H1 (cell line): ENCODE data around the gene DEUP1. TPM values are rescaled to one million over a fixed set of nuclear protein-coding genes. Genes with fewer than 3 reads are reported as not detected.

Source experiments
- CTCF ChIA-PET: fragments of 300-600 bp; sonication (Branson Sonifier 250); formaldehyde crosslinking; loops from one replicate; lab custom pipeline; 2021; ENCODE audit not compliant: partially characterized antibody; lab: Charles Lee
- POLR2A ChIA-PET: fragments of 300-600 bp; sonication (Branson Sonifier 250); formaldehyde crosslinking; loops from one replicate; lab custom pipeline; 2021; ENCODE audit warnings: inconsistent platforms; ENCODE audit not compliant: partially characterized antibody; lab: Charles Lee
- DNase-seq, 2 experiments: peaks; one replicate each; pipeline versions ENCODE4 v3.0.0 to v3.0.0-alpha.2; 2010 to 2022; ENCODE audit warnings: low spot score in 2 of 2, low read depth in 1 of 2, mixed read lengths in 1 of 2
- FAIRE-seq: peaks from 2 replicates; lab custom pipeline; 2011; peaks lifted over from hg19 to GRCh38; lab: Jason Lieb, UNC
- H2AFZ ChIP-seq: 2 replicates; pipeline ENCODE4 v1.8.1; 2012; ENCODE audit warnings: low read length, inconsistent platforms
- H2AK5ac ChIP-seq: 2 replicates; pipeline ENCODE4 v1.6.1; 2013; ENCODE audit warnings: low read depth, low read length
- H2BK120ac ChIP-seq: replicated peaks from 2 replicates; pipeline ENCODE3; 2013; ENCODE audit warnings: low read depth, low read length, inconsistent platforms
- H2BK12ac ChIP-seq: 2 replicates; pipeline ENCODE4 v1.6.1; 2013; ENCODE audit warnings: low read depth, low read length
- H2BK15ac ChIP-seq: 2 replicates; pipeline ENCODE4 v1.6.1; 2013; ENCODE audit warnings: low read length
- H2BK20ac ChIP-seq: 2 replicates; pipeline ENCODE4 v1.6.1; 2013; ENCODE audit warnings: low read length
- H2BK5ac ChIP-seq: 2 replicates; pipeline ENCODE4 v1.6.1; 2013; ENCODE audit warnings: low read depth, low read length
- H3K14ac ChIP-seq: 2 replicates; pipeline ENCODE4 v1.6.1; 2013; ENCODE audit warnings: inconsistent platforms; ENCODE audit not compliant: insufficient read length
- H3K18ac ChIP-seq: 2 replicates; pipeline ENCODE4 v1.6.1; 2013; ENCODE audit warnings: low read length; ENCODE audit errors: extremely low read depth
- H3K23ac ChIP-seq: 2 replicates; pipeline ENCODE4 v1.6.1; 2013; ENCODE audit warnings: inconsistent platforms; ENCODE audit not compliant: insufficient read length
- H3K23me2 ChIP-seq: 2 replicates; pipeline ENCODE4 v1.6.1; 2013; ENCODE audit warnings: low read depth, low read length
- H3K27ac ChIP-seq: 2 replicates; pipeline ENCODE4 v1.6.1; 2011; ENCODE audit warnings: low read depth, low read length, inconsistent platforms
- H3K27me3 ChIP-seq, 4 experiments: replicated peaks in 1 of 4; 1 replicate in 1 of 4; 2 replicates in 3 of 4; pipeline versions ENCODE4 v1.6.1 to v1.8.1; 2011 to 2013; ENCODE audit warnings: low read length in 3 of 4, mild to moderate bottlenecking in 3 of 4, inconsistent platforms in 2 of 4, mixed read lengths in 2 of 4, moderate library complexity in 1 of 4; ENCODE audit not compliant: control insufficient read depth in 3 of 4, insufficient read depth in 3 of 4; ENCODE audit errors: extremely low read depth in 1 of 4
- H3K36me3 ChIP-seq, 4 experiments: 2 replicates each; pipeline versions ENCODE4 v1.6.1 to v1.8.1; 2011 to 2013; ENCODE audit warnings: mild to moderate bottlenecking in 4 of 4, low read length in 3 of 4, moderate library complexity in 2 of 4, control low read depth in 1 of 4, inconsistent platforms in 1 of 4; ENCODE audit not compliant: insufficient read depth in 4 of 4, control insufficient read depth in 2 of 4
- H3K4ac ChIP-seq: replicated peaks from 2 replicates; pipeline ENCODE3; 2013; ENCODE audit warnings: low read length, low read depth, mixed read lengths, inconsistent platforms; ENCODE audit not compliant: insufficient read length
- H3K4me1 ChIP-seq, 4 experiments: replicated peaks in 1 of 4; 1 replicate in 1 of 4; 2 replicates in 3 of 4; pipeline versions ENCODE4 v1.6.1 to v1.8.1; 2011 to 2013; ENCODE audit warnings: low read length in 3 of 4, inconsistent platforms in 2 of 4, mixed read lengths in 1 of 4; ENCODE audit not compliant: insufficient read depth in 4 of 4, control insufficient read depth in 3 of 4
- H3K4me2 ChIP-seq, 2 experiments: 2 replicates each; pipeline versions ENCODE4 v1.6.1 to v1.8.1; 2011 to 2013; ENCODE audit warnings: low read depth in 2 of 2, low read length in 2 of 2, control low read depth in 1 of 2, inconsistent platforms in 1 of 2, mild to moderate bottlenecking in 1 of 2; ENCODE audit not compliant: insufficient read depth in 1 of 2
- H3K4me3 ChIP-seq, 4 experiments: fragments of 200-600, 300-600 bp in 1 of 4; sonication (generic), shearing (Covaris generic), sonication (Bioruptor Twin) in 1 of 4; 2 replicates each; pipeline versions ENCODE4 v1.5.1 to v1.8.1; 2011 to 2016; ENCODE audit warnings: low read length in 4 of 4, low read depth in 3 of 4, control low read depth in 2 of 4, inconsistent platforms in 2 of 4, mild to moderate bottlenecking in 2 of 4, mixed read lengths in 1 of 4, moderate library complexity in 1 of 4; ENCODE audit not compliant: insufficient read depth in 2 of 4; ENCODE audit errors: extremely low read depth in 1 of 4
- H3K56ac ChIP-seq: replicated peaks from 2 replicates; pipeline ENCODE3; 2013; ENCODE audit warnings: low read depth, mild to moderate bottlenecking, mixed read lengths, low read length, inconsistent platforms; ENCODE audit not compliant: insufficient read length
- H3K79me1 ChIP-seq: 2 replicates; pipeline ENCODE4 v1.6.1; 2013; ENCODE audit warnings: low read depth, low read length, control low read depth
- H3K79me2 ChIP-seq, 2 experiments: 2 replicates each; pipeline versions ENCODE4 v1.6.1 to v1.8.1; 2012 to 2013; ENCODE audit warnings: low read length in 2 of 2, mild to moderate bottlenecking in 2 of 2, inconsistent platforms in 1 of 2; ENCODE audit not compliant: insufficient read depth in 2 of 2, control insufficient read depth in 1 of 2
- H3K9ac ChIP-seq, 4 experiments: replicated peaks in 1 of 4; 1 replicate in 1 of 4; 2 replicates in 3 of 4; pipeline versions ENCODE4 v1.6.1 to v1.8.1; 2011 to 2013; ENCODE audit warnings: low read depth in 3 of 4, low read length in 3 of 4, control low read depth in 2 of 4, mild to moderate bottlenecking in 2 of 4, moderate library complexity in 2 of 4, inconsistent platforms in 1 of 4; ENCODE audit errors: extremely low read depth in 1 of 4
- H3K9me3 ChIP-seq, 2 experiments: 2 replicates each; pipeline versions ENCODE4 v1.6.1 to v1.8.1; 2012 to 2013; ENCODE audit warnings: mild to moderate bottlenecking in 2 of 2, moderate library complexity in 2 of 2, control low read depth in 1 of 2, inconsistent platforms in 1 of 2, low read depth in 1 of 2, low read length in 1 of 2, mixed read lengths in 1 of 2; ENCODE audit not compliant: insufficient read depth in 2 of 2
- H4K20me1 ChIP-seq, 2 experiments: replicated peaks in 1 of 2; 2 replicates each; pipeline versions ENCODE3 to v1.8.1; 2011 to 2013; ENCODE audit warnings: inconsistent platforms in 2 of 2, low read length in 2 of 2, mild to moderate bottlenecking in 1 of 2; ENCODE audit not compliant: insufficient read depth in 2 of 2, control insufficient read depth in 1 of 2
- H4K5ac ChIP-seq: 2 replicates; pipeline ENCODE4 v1.6.1; 2013; ENCODE audit warnings: low read length, low read depth, mixed read lengths, inconsistent platforms; ENCODE audit not compliant: insufficient read length
- H4K8ac ChIP-seq: 2 replicates; pipeline ENCODE4 v1.8.0; 2013; ENCODE audit warnings: mild to moderate bottlenecking, moderate library complexity, low read length, inconsistent platforms; ENCODE audit not compliant: insufficient read depth; ENCODE audit errors: extremely low read depth
- H4K91ac ChIP-seq: replicated peaks from 2 replicates; pipeline ENCODE3; 2013; ENCODE audit warnings: low read length, mixed read lengths, inconsistent platforms; ENCODE audit not compliant: insufficient read length
- BCL11A ChIP-seq, 2 experiments: IDR thresholded peaks; one replicate each; pipeline ENCODE4 v1.6.1; 2011; ENCODE audit warnings: low read depth in 2 of 2, low read length in 2 of 2, mild to moderate bottlenecking in 2 of 2
- CBX5 ChIP-seq: fragments of 300-800, 300-1000 bp; sonication (generic); IDR thresholded peaks from 2 replicates; pipeline ENCODE4 v1.7.1; 2016; ENCODE audit warnings: antibody characterized with exemption, low read length, low read depth
- CHD2 ChIP-seq: IDR thresholded peaks from 2 replicates; pipeline ENCODE4 v1.6.1; 2012; ENCODE audit warnings: low read length, improper control_type of control experiment
- EGR1 ChIP-seq: IDR thresholded peaks from 2 replicates; pipeline ENCODE4 v1.6.1; 2011; ENCODE audit warnings: low read depth, low read length, borderline replicate concordance
- KDM4A ChIP-seq: IDR thresholded peaks from one replicate; pipeline ENCODE4 v1.7.1; 2012; ENCODE audit warnings: low read depth, mild to moderate bottlenecking, moderate library complexity, low read length, inconsistent platforms; ENCODE audit not compliant: severe bottlenecking
- RFX5 ChIP-seq: IDR thresholded peaks from 2 replicates; pipeline ENCODE4 v1.6.1; 2011; ENCODE audit warnings: low read depth, low read length, improper control_type of control experiment, borderline replicate concordance
- SIX5 ChIP-seq: IDR thresholded peaks from 2 replicates; pipeline ENCODE4 v1.6.1; 2011; ENCODE audit warnings: mild to moderate bottlenecking, low read depth, low read length
- SP2 ChIP-seq: IDR thresholded peaks from 2 replicates; pipeline ENCODE4 v1.6.1; 2012; ENCODE audit warnings: mild to moderate bottlenecking, low read length, inconsistent platforms
- SP4 ChIP-seq: IDR thresholded peaks from 2 replicates; pipeline ENCODE4 v1.6.1; 2012; ENCODE audit warnings: low read length, inconsistent platforms
- SRF ChIP-seq: IDR thresholded peaks from 2 replicates; pipeline ENCODE4 v1.6.1; 2011; ENCODE audit warnings: mild to moderate bottlenecking, low read depth, low read length, moderate library complexity
- TBP ChIP-seq: IDR thresholded peaks from 2 replicates; pipeline ENCODE4 v1.6.1; 2011; ENCODE audit warnings: low read depth, low read length, improper control_type of control experiment
- WGBS, 2 experiments: shearing (Covaris generic) in 1 of 2; methylation state at CpG; one replicate each; pipeline versions ENCODE4 v1.1.6 to v1.1.7; 2013 to 2015; ENCODE audit warnings: low lambda C conversion rate in 2 of 2, mixed read lengths in 2 of 2, inconsistent platforms in 1 of 2, low coverage in 1 of 2, missing lambda C conversion rate in 1 of 2; ENCODE audit not compliant: insufficient replicate concordance in 2 of 2, insufficient coverage in 1 of 2, insufficient read length in 1 of 2; ENCODE audit errors: extremely low coverage in 1 of 2, missing lambda C conversion rate in 1 of 2; 5-methylcytosine and 5-hydroxymethylcytosine counted together
- polyA plus RNA-seq, 7 experiments: library from polyadenylated mRNA; depleted of rRNA in 3 of 7; stranded (reverse) in 5 of 7; unstranded in 2 of 7; fragments of >200 nt in 5 of 7; fragments of 200-250 nt in 2 of 7; gene quantifications; 1 replicate in 5 of 7; 2 replicates in 1 of 7; 4 replicates in 1 of 7; pipeline versions ENCODE4 v1.2.1 to v1.2.3, GENCODE V29; 2011 to 2013; ENCODE audit warnings: missing spikeins in 2 of 7, mixed read lengths in 2 of 7
- total RNA-seq: library from RNA; stranded (reverse); fragmentation: NEBNext Ultra II Directional; extraction: Animal tissue kit (Norgen Biotek cat#: 25700); gene quantifications from 2 replicates; pipeline ENCODE4 v1.2.1, GENCODE V29; 2021
- TF ChIP-seq, protein P1 (sequence below), 3 experiments: IDR thresholded peaks; 1 replicate in 2 of 3; 2 replicates in 1 of 3; pipeline versions ENCODE4 v1.5.1 to v1.6.1; 2011; ENCODE audit warnings: low read length in 3 of 3, mild to moderate bottlenecking in 3 of 3, inconsistent platforms in 2 of 3, low read depth in 1 of 3, moderate library complexity in 1 of 3; ENCODE audit not compliant: insufficient read depth in 1 of 3; ENCODE audit errors: control extremely low read depth in 1 of 3

The DEUP1 gene
- total and polyA plus RNA-seq, 2 of the 8 experiments (the other 6 are each of a cell fraction or from before 2014, with no cell fraction given), result 0.45 TPM; not detected in 1

GRCh38 chr11:93484716-93485115 is 154.2 kb downstream of the DEUP1 start:
- Histone ChIP-seq H3K4me1 (peaks cover 10 to 26% (median 15%) of the 10 kb centered on the region in 4 experiments), H3K56ac (no peak overlapping the region), H2BK12ac (no peak overlapping the region), H3K79me2 (peaks cover 0 to 13% of the 10 kb centered on the region in 2 experiments; a peak in 2 of 4 replicates), H4K91ac (no peak overlapping the region), H2AFZ (no peak overlapping the region), H4K8ac (no peak overlapping the region), H3K4ac (no peak overlapping the region), H3K14ac (no peak overlapping the region), H2BK120ac (no peak overlapping the region), H3K23me2 (no peaks in the 10 kb centered on the region), H3K27me3 (no peaks in the 10 kb centered on the region), H3K18ac (no peak overlapping the region), H3K9me3 (no peaks in the 10 kb centered on the region), H3K27ac (no peak overlapping the region), H2AK5ac (no peak overlapping the region), H3K4me2 (no peak overlapping the region), H2BK15ac (no peak overlapping the region), H4K5ac (no peak overlapping the region), H2BK20ac (no peak overlapping the region), H3K4me3 (no peak overlapping the region), H3K23ac (no peak overlapping the region), H3K9ac (no peak overlapping the region), H4K20me1 (peaks cover 0 to 4% of the 10 kb centered on the region in 2 experiments), H2BK5ac (no peak overlapping the region), H3K36me3 (no peaks in the 10 kb centered on the region), H3K79me1 (peaks cover 6% of the 10 kb centered on the region; the same call in 1 of the 2 replicates)
- DNase-seq (no peak), FAIRE-seq (no peak)
- no peak for TF ChIP-seq BCL11A (IDR thresholded peaks at IDR 0.05; ENCODE audit: low read depth in 2 of 2, low read length in 2 of 2)
- TF ChIP-seq SRF, result no peak
- no peak for TF ChIP-seq SP4
- no peak for TF ChIP-seq CBX5
- TF ChIP-seq KDM4A, result no peak
- no peak for TF ChIP-seq EGR1
- no peak for TF ChIP-seq SIX5
- no peak for TF ChIP-seq TBP
- no peak for TF ChIP-seq RFX5
- TF ChIP-seq SP2, result no peak
- TF ChIP-seq, protein P1, sequence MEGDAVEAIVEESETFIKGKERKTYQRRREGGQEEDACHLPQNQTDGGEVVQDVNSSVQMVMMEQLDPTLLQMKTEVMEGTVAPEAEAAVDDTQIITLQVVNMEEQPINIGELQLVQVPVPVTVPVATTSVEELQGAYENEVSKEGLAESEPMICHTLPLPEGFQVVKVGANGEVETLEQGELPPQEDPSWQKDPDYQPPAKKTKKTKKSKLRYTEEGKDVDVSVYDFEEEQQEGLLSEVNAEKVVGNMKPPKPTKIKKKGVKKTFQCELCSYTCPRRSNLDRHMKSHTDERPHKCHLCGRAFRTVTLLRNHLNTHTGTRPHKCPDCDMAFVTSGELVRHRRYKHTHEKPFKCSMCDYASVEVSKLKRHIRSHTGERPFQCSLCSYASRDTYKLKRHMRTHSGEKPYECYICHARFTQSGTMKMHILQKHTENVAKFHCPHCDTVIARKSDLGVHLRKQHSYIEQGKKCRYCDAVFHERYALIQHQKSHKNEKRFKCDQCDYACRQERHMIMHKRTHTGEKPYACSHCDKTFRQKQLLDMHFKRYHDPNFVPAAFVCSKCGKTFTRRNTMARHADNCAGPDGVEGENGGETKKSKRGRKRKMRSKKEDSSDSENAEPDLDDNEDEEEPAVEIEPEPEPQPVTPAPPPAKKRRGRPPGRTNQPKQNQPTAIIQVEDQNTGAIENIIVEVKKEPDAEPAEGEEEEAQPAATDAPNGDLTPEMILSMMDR (IDR thresholded peaks at IDR 0.05; ENCODE audit: control extremely low read depth in 1 of 3, insufficient read depth in 1 of 3, low read depth in 1 of 3, low read length in 3 of 3), result no peak
- TF ChIP-seq CHD2, result no peak
- WGBS, 2 experiments, result 84% methylated on average over 3 of the region's 3 CpGs; no CpG with 5 or more reads in 1 of the 2 experiments
- CTCF ChIA-PET, result interaction anchor here (0.7 to 1.2 kb wide), 3 partner anchors 11 to 250 kb away, joined by 3 to 4 read pairs (median 3); no protein-coding TSS in a partner anchor
- POLR2A ChIA-PET, result no interaction called here
